Left lobe of liver (tissue), 2 donors: ENCODE measurements around the gene NABP1. TPM values are rescaled to one million over a fixed set of nuclear protein-coding genes. Genes with fewer than 3 reads are reported as not detected.

Experiments used
- ATAC-seq: fragments of 200-7000 bp; cut with Tn5 transposase; one replicate; pipeline ENCODE4 v1.9.1; 2020; ENCODE audit warnings: mild to moderate bottlenecking, moderate library complexity
- DNase-seq: peaks from one replicate; pipeline ENCODE4 v3.0.0-alpha.2; 2020; ENCODE audit warnings: low spot score
- total RNA-seq: library from RNA; stranded (reverse); gene quantifications from one replicate; pipeline ENCODE4 v1.2.1, GENCODE V29; 2021
- donor health status: DM: no; HTN: no; CAD: no; lungs with moderate emphysema.
- donor health status: DM: no; HTN: yes; CAD: no.

The NABP1 gene
- total RNA-seq, 1 donor from 2014 or later: 5.9 TPM

- peak; percentile 85 for ATAC-seq
- no peak for DNase-seq
Measured at GRCh38 chr2:191646163-191646902, 31.6 kb upstream of the NABP1 start.

- DNase-seq (no peak), ATAC-seq (no peak)
Measured at GRCh38 chr2:191649519-191649918, 28.4 kb upstream of the NABP1 start.

GRCh38 chr2:191650896-191651773 is 26.8 kb upstream of the NABP1 start:
- ATAC-seq: no peak
- DNase-seq: no peak

- DNase-seq (no peak), ATAC-seq (no peak)
Measured at GRCh38 chr2:191653667-191654391, 24.1 kb upstream of the NABP1 start.

- ATAC-seq (peak; percentile 86), DNase-seq (no peak)
Measured at GRCh38 chr2:191656391-191656790, 21.5 kb upstream of the NABP1 start.

- peak; percentile 66 for ATAC-seq
Measured at GRCh38 chr2:191656792-191657191, 21.1 kb upstream of the NABP1 start.

GRCh38 chr2:191657977-191658376 is 20.0 kb upstream of the NABP1 start:
- DNase-seq (no peak), ATAC-seq (no peak)

More at GRCh38 chr2:191656792-191657191, 21.1 kb upstream of the NABP1 start:
- DNase-seq: no peak

- ATAC-seq (no peak), DNase-seq (no peak)
Measured at GRCh38 chr2:191659198-191659597, 18.7 kb upstream of the NABP1 start.

- DNase-seq: no peak
- peak; percentile 68 for ATAC-seq
Measured at GRCh38 chr2:191660575-191660974, 17.4 kb upstream of the NABP1 start.

GRCh38 chr2:191661097-191661924 is 16.6 kb upstream of the NABP1 start:
- ATAC-seq (no peak), DNase-seq (no peak)

- DNase-seq (no peak), ATAC-seq (no peak)
Measured at GRCh38 chr2:191664823-191665677, 12.9 kb upstream of the NABP1 start.

GRCh38 chr2:191666226-191666625 is 11.7 kb upstream of the NABP1 start:
- no peak for ATAC-seq

GRCh38 chr2:191666732-191667131 is 11.2 kb upstream of the NABP1 start:
- DNase-seq (no peak), ATAC-seq (peak; percentile 17)

More at GRCh38 chr2:191666226-191666625, 11.7 kb upstream of the NABP1 start:
- DNase-seq: no peak

GRCh38 chr2:191670076-191670475 is 7.9 kb upstream of the NABP1 start:
- ATAC-seq: no peak
- DNase-seq: no peak

GRCh38 chr2:191670787-191671186 is 7.1 kb upstream of the NABP1 start:
- ATAC-seq: no peak

GRCh38 chr2:191675807-191676721 is 1.9 kb upstream of the NABP1 start:
- ATAC-seq: no peak
- no peak for DNase-seq

More at GRCh38 chr2:191670787-191671186, 7.1 kb upstream of the NABP1 start:
- DNase-seq: no peak

GRCh38 chr2:191676790-191677645 is 918 bp upstream of the NABP1 start:
- peak; percentile 34 for ATAC-seq
- no peak for DNase-seq
